Ecto neural progenitor cell (in vitro differentiated cells): Measurements from ENCODE around the gene ETF1.

Experiments
- DNase-seq: peaks from one replicate; pipeline ENCODE4 v3.0.0-alpha.2; 2018; ENCODE audit warnings: low spot score

Gene ETF1

DNA sequence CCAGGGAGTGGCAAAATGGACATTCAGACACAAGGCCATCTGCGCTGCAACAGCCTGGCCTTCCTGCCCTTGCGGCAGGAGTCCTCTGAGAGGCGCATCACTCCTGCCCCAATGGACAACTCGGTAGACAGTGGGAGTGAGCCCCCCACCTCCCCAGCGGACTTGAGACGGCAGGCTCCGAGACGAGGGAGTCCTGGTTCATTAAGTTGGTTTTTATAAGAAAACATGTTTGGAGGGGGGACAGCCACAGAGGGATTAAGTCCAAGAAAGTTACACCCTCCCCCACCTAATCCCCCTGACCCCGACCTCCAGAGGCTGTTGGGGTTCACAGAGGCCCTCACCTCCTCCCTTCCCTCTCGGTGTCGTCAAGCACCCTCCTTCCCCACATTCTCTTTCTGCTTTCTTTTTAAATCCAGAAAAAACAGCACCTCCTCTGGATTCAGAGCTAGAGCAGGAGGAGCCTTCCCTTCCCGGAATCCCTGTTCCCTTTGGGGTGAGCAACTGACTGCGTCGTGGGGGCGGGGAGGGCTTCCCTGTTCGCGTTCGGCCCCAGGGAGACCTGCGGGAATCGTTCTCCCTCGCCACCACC, 79.5 kb downstream of the ETF1 start:
- DNase-seq = no peak

DNA sequence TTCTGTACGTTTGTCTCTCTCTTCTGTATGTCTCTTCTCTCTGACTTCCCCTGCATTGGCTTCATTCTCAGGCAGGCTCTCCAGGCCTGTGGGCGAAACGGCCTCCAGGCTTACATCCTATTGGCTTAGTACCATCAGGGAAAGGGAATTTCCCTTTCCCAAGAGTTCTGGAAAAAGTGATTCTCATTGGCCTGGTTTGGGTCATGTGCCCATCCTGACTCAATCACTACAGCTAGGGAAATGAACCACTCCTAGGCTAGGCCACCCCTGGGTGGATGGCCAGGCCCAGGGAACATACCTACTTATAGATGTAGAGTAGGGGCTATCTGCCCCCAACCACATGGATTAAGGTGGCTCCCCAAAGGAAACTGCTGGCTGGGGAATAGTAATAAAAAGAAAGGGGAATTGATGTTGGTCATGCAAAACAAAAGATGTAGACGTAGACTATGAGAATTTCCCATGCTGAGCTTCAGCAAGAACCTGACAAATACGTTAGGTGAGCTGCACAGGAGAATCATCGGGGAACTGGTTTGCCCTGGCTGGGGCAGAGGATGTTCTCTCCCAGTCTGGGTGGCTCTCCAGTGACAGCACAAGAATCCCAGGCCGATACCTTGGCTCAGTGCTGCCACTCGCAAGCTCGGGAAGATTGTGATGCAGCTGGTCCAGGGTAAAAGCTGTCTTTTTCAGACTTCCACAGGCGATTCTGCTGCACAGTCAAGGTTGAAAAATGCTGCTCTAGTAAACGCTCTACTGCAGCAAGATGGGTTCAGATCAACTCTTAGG, 81.5 kb downstream of the ETF1 start:
- peak; percentile 44 for DNase-seq

- DNase-seq = no peak
Measured at GRCh38 chr5:138460032-138460693, 82.9 kb downstream of the ETF1 start.

DNA sequence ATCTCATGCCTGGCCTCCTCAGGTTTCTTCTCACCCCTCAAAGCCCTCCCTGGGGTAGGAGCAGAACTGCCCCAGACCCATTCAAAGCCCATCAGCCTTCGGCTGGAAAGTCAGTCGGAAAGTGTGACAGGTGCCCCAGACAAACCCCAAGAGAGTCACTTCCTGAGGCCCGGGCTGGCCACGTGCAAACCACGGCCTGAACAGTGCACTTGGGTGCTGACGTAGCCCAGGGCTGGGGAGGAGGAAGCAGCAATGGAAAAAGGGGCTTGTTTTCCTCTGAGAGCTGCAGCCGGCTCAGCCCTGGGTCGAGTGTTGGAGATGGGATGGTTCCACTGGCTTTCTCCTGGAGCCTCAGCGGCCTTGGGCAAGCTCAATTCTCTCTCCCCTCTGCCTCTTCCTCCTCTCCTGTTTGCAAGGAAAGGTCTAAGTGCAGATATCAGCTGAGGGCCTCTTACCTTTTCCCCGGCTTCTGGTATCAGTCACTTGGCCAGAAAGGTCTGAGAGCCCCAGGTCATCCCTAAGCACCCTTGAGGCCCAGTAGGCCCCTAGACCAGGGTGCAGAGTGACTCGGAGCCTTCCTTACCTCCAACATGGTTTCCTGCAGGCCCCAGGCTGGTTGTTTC, 83.6 kb downstream of the ETF1 start:
- no peak for DNase-seq

- DNase-seq = no peak
Measured at GRCh38 chr5:138458856-138459255, 84.2 kb downstream of the ETF1 start.

GRCh38 chr5:138458384-138458783, 84.7 kb downstream of the ETF1 start:
- DNase-seq = no peak

DNA sequence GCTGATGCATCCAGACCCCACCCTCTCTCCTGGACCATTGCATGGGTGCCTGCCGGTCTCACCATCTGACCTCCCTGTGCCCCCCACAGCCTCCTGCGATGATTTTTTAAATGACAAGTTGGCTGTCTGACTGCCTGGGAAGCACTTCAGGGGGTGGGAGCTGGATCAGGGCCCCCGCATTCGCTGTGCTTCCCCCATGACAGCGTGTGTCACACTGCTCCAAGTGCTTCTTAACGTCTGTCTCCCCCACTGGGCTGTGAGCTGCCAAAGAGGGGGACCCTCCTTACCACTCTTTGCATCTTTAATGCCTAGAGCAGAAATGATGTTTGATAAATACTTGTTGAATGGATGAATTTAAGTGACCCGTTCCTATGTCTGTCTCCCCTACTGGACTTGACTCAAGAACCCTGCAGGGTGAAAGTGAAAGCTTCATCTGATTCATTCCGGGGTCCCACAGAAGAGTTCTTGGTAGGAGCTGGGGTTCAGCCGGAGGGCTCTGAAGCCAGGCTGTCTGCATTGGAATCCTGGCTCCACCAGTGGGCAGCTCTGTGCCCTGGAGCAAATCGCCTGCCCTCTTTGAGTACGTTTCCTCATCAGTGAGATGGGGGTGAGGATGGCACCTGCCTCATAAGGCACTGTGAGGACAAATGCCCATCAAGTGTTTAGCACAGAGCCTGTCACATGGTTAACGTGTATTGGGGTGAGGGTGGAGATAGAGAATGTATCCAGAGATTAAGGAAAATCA, 85.3 kb downstream of the ETF1 start:
- no peak for DNase-seq
